Stimulated activated memory B cell treated with anti-CD40 and anti-IgM and Interleukin-4, amounts not matched to agents 10 μg/mL and 1 μg/mL and 100 μg/mL, for 72 hours (primary cell): Measurements from ENCODE around the gene MN1.

Experiments used
- ATAC-seq: fragments of 150-1000 bp; cut with Tn5 transposase; 2 replicates; pipeline ENCODE4 v1.10.0; 2021
- H3K27ac Mint-ChIP-seq: one replicate; pipeline ENCODE4 v1.8.0; 2022; ENCODE audit warnings: mild to moderate bottlenecking, mixed read lengths
- H3K27me3 Mint-ChIP-seq: one replicate; pipeline ENCODE4 v1.8.0; 2022; ENCODE audit warnings: mixed read lengths
- H3K36me3 Mint-ChIP-seq: one replicate; pipeline ENCODE4 v1.8.0; 2022; ENCODE audit warnings: mixed read lengths
- H3K4me1 Mint-ChIP-seq: one replicate; pipeline ENCODE4 v1.8.0; 2022; ENCODE audit warnings: mixed read lengths
- H3K4me3 Mint-ChIP-seq: one replicate; pipeline ENCODE4 v1.8.0; 2022; ENCODE audit warnings: mild to moderate bottlenecking, moderate library complexity, mixed read lengths
- H3K9me3 Mint-ChIP-seq: one replicate; pipeline ENCODE4 v1.8.0; 2022; ENCODE audit warnings: mixed read lengths

Gene MN1

DNA sequence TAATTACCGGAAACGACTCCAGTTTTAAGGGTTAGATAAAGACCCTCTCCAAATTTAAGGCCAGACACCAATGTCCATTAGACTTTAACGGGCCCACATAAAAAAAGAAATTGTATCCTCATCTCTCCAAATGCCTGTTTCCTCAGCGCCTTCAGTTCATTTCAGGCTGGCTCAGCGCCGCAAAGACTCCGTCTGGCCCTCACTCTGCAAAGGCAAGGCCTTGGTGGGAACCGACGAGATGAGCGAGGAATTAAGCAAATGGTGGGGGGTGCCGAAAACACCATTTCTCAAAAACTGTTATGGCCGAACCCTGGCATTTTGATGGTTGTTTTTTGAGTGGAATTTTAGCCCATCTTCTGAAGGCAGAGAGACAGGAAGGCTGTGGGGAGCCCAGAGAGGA is 15.7 kb downstream of the MN1 start:
- Mint-ChIP-seq H3K27me3 (peaks cover 51% of the 10 kb centered on the region), H3K9me3 (no peaks in the 10 kb centered on the region), H3K27ac (no peak overlapping the region), H3K36me3 (no peaks in the 10 kb centered on the region), H3K4me1 (no peaks in the 10 kb centered on the region), H3K4me3 (no peak overlapping the region)
- ATAC-seq: no peak

DNA sequence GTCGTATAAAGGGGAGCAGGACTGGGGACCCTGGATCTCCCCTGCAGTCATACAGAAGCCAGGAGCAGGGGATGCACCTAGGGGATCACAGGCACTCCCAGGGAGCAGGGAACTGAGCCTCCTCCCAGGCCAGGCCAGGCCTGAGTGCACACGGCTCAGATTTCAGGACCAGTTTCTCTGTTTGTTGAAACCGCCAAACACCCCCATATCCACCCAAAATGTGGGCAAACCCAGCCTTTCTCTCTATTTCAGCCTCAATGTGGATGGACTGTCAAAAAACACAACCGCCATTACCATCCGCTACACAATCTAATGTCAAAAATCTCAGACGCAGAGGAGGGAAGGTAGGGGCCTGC is 17.5 kb downstream of the MN1 start:
- Mint-ChIP-seq H3K9me3 (no peaks in the 10 kb centered on the region), H3K36me3 (no peaks in the 10 kb centered on the region)
- no peak for ATAC-seq

DNA sequence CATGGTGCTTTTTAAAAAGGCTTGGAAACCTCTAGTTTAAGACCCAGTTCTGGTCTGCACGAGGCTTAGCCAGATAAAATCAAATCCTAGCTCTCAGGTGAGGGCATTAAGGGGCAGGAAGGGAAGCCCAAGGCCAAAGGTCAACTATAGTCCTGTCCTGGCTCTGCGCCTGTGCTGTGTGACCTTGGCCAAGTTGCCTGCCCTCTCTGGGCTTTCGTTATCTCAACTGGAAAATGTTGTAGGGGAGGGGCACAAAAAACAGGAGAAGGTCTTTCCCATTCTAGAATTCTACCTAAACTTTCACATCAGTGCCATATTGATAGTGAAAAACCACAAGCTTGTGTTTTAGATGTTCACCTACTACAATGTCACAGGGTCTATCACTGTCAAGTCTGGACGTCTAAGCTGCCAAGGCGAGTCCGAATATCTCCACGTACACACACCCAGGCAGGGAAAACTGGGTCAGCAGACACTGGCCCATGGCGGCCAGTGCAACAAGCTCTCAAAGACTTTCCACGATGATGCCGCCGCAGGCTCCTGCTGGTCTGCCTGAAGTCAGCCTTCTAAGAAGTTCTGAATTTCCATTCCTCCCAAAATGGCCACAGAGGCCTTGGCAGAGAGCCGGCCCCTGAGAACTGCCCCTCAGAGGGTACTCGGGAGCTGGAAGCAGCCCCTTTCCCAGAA is 18.0 kb downstream of the MN1 start:
- Mint-ChIP-seq H3K4me1 (no peaks in the 10 kb centered on the region), H3K27ac (no peak overlapping the region), H3K36me3 (no peaks in the 10 kb centered on the region), H3K4me3 (no peak overlapping the region), H3K9me3 (no peaks in the 10 kb centered on the region), H3K27me3 (peaks cover 61% of the 10 kb centered on the region)
- ATAC-seq: no peak

More for the DNA sequence above, 17.5 kb downstream of the MN1 start:
- Mint-ChIP-seq H3K27me3 (peaks cover 59% of the 10 kb centered on the region), H3K27ac (no peak overlapping the region), H3K4me3 (no peak overlapping the region), H3K4me1 (no peaks in the 10 kb centered on the region)

DNA sequence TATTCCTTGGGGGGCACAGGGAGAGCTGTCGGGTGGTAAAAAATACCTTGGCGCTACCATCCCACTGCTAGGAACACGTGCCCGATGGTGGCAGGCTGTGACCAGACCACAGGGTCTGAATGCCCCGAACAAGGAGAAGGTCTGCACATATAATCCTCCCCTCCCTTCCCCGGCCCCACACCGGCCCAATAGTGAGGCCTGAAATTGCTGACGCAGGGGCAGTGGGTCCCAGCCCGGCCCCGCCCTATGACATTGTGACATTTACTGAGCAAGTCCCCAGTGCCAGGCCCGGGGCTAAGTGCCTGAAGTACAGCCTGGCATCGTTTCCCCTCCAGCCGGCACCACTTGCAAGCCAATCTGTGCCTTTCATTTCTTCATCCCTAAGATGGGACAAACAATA is 19.5 kb downstream of the MN1 start:
- no peak for ATAC-seq
- Mint-ChIP-seq H3K4me3 (no peak overlapping the region), H3K4me1 (no peaks in the 10 kb centered on the region), H3K36me3 (no peaks in the 10 kb centered on the region), H3K27ac (no peak overlapping the region), H3K9me3 (no peaks in the 10 kb centered on the region), H3K27me3 (peaks cover 64% of the 10 kb centered on the region)

DNA sequence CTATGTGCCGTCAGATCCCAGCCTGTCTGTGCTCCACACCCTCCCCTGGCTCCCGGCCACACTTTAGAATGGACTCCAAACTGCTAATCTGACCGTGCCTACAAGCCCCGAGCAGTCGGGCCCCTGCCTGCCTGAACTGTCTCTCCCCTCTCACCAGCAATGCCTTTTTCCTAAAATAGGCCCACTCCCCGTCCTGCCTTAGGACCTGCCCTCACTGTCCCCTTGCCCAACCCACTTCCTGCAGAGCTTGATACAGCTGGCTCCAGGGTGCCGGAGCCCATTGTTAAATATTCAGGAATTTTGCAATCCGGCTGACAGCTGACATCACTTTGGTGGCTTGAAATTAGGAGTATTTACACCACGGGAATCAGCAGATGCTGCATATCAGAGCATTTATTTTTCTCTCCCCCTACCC is 21.4 kb downstream of the MN1 start:
- Mint-ChIP-seq H3K36me3 (no peaks in the 10 kb centered on the region), H3K27ac (no peak overlapping the region), H3K9me3 (no peaks in the 10 kb centered on the region), H3K27me3 (peaks cover 64% of the 10 kb centered on the region), H3K4me3 (no peak overlapping the region), H3K4me1 (no peaks in the 10 kb centered on the region)
- ATAC-seq: no peak

DNA sequence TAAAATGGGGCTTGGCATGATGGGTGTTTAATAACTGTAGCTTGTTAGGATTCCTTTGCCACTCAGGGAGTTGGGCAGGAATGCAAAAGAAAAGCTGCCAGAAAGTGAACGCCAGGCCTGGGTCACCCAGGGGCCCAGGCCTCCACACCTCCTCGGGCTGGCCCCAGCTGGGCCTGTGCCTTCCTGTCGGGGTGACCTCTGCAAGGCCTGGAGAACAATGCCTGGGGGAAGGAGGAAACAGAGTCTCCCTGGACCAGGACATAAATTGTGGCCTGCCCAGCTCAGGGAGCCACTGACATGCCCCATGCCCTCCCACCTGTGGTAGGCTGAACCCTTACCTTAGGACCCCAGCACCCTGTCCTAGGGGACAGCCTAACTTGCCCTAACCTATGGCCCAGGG is 21.9 kb downstream of the MN1 start:
- peaks cover 64% of the 10 kb centered on the region for H3K27me3 Mint-ChIP-seq
- ATAC-seq: peak; percentile 39

DNA sequence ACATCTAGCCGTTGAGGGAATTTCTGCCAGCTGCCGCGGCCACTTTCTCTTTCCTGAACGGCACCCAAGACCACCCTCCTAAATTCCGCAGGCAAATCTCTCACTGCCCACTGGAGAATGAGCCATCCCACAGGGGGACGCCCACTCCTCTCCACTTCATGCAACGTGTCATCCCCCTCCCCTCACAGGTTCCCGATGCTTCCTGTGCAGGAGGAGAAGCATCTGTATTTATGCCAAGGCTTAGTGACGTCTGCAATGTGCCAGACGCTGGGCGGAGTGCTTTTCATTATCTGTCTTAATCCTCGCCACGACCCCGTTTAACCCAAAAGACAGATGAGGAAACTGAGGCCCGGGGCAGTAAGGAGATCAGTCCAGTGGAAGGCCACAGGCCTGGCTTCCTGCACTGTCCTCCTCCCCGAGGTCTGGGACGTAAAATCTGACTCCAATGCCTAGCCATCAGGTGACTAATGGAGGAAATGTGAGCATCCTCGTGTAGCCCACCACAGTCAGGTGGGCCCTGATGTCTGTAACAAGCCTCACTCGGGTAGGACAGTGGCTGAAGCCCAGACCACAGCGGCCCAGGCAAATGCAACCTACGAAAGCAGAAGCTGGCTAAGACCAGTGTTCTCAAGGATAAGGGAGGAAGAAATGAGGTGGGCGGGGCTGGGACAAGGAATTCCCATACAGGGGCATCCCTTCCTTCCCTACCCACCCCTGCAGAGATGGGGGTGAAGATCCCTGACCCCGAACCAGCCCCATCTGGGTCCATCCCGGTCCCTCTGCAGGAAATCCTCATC is 23.1 kb downstream of the MN1 start:
- no peaks in the 10 kb centered on the region for H3K4me1 Mint-ChIP-seq
- H3K27ac Mint-ChIP-seq: no peak overlapping the region
- no peaks in the 10 kb centered on the region for H3K9me3 Mint-ChIP-seq
- no peak for ATAC-seq
- peaks cover 64% of the 10 kb centered on the region for H3K27me3 Mint-ChIP-seq
- no peaks in the 10 kb centered on the region for H3K36me3 Mint-ChIP-seq
- peak overlapping the region; percentile 67 for H3K4me3 Mint-ChIP-seq

More for the DNA sequence above, 21.9 kb downstream of the MN1 start:
- Mint-ChIP-seq H3K36me3 (no peaks in the 10 kb centered on the region), H3K4me1 (no peaks in the 10 kb centered on the region), H3K4me3 (no peak overlapping the region), H3K9me3 (no peaks in the 10 kb centered on the region), H3K27ac (no peak overlapping the region)

DNA sequence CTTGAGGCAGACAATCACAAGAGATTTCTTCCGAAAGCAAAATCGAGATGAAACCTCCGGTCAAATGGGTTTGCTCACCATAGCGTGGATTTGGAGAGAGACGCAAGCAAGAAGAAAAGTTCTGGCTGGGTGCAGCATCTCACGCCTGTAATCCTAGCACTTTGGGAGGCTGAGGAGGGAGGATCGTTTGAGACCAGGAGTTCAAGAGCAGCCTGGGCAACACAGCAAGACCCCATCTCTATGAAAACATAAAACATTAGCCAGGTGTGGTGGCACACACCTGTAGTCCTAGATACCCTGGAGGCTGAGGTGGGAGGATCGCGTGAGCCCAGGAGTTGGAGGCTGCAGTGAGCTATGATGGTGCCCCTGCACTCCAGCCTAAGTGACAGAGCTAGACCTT is 24.4 kb downstream of the MN1 start:
- Mint-ChIP-seq H3K27me3 (peaks cover 63% of the 10 kb centered on the region), H3K36me3 (no peaks in the 10 kb centered on the region), H3K4me3 (no peak overlapping the region), H3K9me3 (no peaks in the 10 kb centered on the region), H3K4me1 (no peaks in the 10 kb centered on the region), H3K27ac (no peak overlapping the region)
- ATAC-seq: no peak

DNA sequence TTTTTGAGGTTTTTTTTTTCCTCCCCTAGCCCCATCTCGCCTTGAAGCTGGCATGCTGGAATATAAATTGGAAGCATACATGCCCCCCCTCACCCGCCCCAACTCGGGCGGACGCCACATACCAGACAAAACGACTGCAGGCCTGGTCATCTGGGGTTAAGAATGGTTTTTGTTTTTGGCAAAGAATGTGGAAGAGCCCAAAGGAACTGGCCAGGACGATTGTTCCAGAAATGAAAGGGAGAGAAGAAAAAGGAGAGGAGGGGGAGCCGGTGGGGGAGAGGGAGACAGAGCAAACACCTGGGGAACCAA is 25.0 kb downstream of the MN1 start:
- H3K27ac Mint-ChIP-seq: no peak overlapping the region
- H3K36me3 Mint-ChIP-seq: no peaks in the 10 kb centered on the region
- no peak for ATAC-seq
- H3K9me3 Mint-ChIP-seq: no peaks in the 10 kb centered on the region
- H3K27me3 Mint-ChIP-seq: peaks cover 63% of the 10 kb centered on the region
- H3K4me1 Mint-ChIP-seq: no peaks in the 10 kb centered on the region
- H3K4me3 Mint-ChIP-seq: no peak overlapping the region

DNA sequence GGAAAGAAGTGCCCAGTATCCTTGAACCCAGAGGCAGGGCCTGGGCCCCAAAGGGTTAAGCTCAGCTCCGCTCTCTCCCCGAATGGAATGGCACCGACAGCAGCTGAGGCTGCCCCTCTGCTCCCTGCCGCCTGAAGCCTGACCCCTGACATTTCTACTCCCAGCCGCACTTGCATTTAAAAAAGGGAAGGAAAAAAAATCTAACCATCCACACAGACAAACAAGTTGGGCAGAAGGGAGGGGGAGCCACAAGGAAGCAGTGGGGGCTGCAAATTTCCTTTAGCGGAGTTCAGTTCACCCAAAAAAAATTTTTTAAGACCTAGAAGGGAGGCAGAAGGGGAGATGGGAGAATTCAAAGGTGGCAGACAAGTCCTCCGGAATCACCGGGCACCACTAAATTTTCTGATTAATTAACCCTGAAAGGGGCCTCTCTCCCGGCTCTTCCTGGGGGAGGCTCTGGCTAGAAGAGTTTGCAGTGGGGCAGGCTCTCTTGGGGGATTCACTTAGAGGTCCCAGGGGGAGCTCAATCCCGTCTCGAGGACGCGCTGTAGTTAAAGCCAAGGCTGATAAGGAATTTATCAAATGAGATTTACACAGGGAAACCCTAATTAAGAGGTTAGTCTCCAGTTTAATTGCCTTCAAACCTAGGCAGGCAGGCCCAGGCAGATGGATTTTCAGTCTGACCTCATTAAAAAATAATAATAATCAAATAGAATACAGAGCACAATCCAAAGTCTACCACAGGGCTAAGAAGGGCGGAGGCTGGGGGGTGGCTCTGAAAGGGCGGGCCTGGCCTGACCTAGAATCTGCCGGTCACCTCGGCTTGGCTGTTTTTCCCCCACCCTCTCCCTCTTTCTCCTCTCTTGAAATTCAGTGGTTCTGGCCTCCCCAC is 25.6 kb downstream of the MN1 start:
- Mint-ChIP-seq H3K27me3 (peaks cover 63% of the 10 kb centered on the region), H3K4me1 (no peaks in the 10 kb centered on the region), H3K4me3 (no peak overlapping the region), H3K27ac (no peak overlapping the region), H3K36me3 (no peaks in the 10 kb centered on the region), H3K9me3 (no peaks in the 10 kb centered on the region)
- no peak for ATAC-seq

DNA sequence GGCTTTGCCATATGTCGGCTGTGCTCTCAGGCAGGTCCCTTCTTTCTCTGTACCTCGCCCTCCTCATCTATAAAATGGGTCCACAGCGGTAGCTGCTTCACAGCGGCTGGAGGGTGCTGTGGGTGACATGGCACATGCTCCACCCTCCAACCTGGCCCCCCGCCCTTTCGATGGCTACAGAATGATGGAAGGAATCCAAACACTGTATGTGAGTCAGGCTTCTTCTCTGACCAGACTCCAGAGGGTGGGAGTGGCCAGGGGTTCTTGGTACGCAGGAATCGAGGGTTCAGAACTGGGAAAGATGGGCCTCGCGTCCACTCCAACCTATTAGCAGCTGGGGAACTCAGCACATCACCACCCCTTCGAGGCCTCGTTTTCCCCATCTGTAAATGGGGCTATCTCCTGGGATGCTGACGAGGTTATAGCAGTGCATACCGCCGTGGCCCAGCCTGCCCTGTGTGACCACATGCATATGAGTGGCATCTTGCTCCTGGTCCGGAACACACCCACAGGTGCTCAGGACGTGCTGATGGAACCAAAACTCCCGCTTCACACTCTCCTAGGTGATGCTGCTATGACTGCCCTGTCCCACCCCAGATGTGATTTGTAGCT is 26.4 kb downstream of the MN1 start:
- ATAC-seq: no peak
- Mint-ChIP-seq H3K9me3 (no peaks in the 10 kb centered on the region), H3K27ac (no peak overlapping the region), H3K36me3 (no peaks in the 10 kb centered on the region), H3K4me3 (no peak overlapping the region), H3K27me3 (peaks cover 55% of the 10 kb centered on the region), H3K4me1 (no peaks in the 10 kb centered on the region)

DNA sequence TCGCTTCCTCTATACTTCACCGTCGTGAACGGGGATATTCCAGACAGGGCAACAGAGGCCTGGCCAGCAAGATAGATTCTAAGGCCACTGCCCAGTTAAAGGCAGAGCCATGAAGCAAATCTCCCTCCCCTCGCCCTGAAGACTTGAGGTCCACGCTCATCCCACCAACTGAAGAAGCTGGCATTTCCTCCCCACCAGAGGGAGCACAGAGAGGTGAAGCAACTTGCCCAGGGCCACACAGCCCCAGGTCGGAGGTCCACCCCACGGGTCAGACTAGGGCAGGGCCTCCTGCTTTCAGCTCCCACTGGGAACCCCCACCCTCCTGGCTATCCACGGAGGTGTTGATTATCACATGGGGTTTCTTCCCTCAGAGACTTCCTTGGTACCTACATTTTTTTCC is 27.4 kb downstream of the MN1 start:
- no peak overlapping the region for H3K27ac Mint-ChIP-seq

DNA sequence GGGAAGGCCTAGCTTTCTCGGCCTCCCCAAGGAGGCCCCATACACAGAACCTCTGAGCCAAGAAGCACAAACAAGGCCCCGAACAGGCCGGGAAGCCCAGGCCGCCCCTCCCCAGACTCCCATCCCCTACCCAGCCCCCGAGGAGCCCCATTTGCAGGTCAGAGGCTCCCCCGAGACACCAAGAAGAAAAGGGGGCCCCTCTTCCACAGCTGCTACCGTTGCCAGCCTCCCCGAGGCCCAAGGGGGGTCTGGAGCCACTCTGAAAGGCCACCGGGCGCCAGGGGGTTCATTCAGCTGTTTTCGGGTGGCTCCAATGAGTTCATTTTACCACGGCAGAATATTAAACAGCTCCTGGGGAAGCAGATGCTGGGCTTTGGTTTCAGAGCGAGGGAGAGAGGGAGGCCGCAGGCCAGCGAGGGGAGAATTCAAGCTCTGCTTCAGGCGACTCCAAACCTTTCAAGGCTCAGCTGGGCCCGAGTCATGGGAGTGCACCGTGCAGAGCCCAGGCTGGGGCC is 28.5 kb downstream of the MN1 start:
- H3K27ac Mint-ChIP-seq: no peak overlapping the region
- peaks cover 46% of the 10 kb centered on the region for H3K27me3 Mint-ChIP-seq
- no peak overlapping the region for H3K4me3 Mint-ChIP-seq
- no peaks in the 10 kb centered on the region for H3K36me3 Mint-ChIP-seq
- no peaks in the 10 kb centered on the region for H3K9me3 Mint-ChIP-seq
- no peaks in the 10 kb centered on the region for H3K4me1 Mint-ChIP-seq
- ATAC-seq: no peak

More for the DNA sequence above, 27.4 kb downstream of the MN1 start:
- Mint-ChIP-seq H3K4me3 (no peak overlapping the region), H3K36me3 (no peaks in the 10 kb centered on the region), H3K9me3 (no peaks in the 10 kb centered on the region), H3K27me3 (peaks cover 53% of the 10 kb centered on the region), H3K4me1 (no peaks in the 10 kb centered on the region)
- ATAC-seq: no peak

DNA sequence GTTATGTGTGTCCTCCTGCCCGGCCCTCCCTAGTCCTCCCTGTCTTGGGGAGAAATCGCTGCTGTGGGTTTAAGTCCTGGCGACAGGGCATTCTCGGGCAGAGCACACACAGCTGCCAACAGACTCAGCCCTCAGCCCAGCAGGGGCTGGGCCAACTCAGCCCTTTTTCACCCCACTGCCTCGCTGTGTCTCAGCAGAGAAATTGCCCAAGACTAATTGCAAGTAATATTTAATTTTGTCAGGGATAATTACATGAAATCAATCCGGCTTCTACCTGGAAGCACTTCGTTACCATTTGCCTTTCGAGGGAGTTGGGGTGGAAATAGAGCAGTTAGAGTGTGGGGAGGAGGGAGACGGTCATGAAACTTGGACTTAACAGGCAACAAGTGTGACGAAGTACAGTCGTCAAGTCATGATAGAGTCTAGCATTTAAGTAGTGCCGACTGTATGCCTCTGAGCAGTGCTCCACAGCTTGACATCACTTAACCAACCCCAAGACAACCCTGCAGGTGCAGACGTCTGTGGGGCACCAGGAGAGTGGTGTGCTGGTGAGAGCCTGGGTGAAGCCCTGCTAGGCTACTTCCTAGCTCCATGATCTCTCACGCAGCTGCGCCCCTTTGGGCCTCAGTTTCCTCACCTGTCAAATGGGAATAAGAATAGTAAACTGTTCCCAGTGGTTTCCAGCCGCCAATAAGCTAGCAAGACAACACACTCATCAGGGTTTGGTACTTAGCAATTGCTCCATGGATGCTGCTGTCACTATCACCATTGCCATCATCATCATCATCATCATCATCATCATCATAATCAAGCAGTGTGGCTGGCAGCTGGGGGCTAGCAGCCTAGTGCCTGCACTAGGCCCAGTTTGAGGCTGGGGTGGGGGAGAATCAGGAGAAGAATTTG is 29.2 kb downstream of the MN1 start:
- no peaks in the 10 kb centered on the region for H3K36me3 Mint-ChIP-seq
- no peaks in the 10 kb centered on the region for H3K9me3 Mint-ChIP-seq
- H3K27ac Mint-ChIP-seq: no peak overlapping the region
- no peak for ATAC-seq
- H3K27me3 Mint-ChIP-seq: peaks cover 46% of the 10 kb centered on the region
- H3K4me1 Mint-ChIP-seq: no peaks in the 10 kb centered on the region
- no peak overlapping the region for H3K4me3 Mint-ChIP-seq
